GM23248 (cell line): ENCODE measurements around the gene MMRN1.

ENCODE experiments used
- EZH2 ChIP-seq: fragments of 200-600 bp; sonication (generic); IDR thresholded peaks from 2 replicates; pipeline ENCODE4 v1.6.1; 2018; ENCODE audit warnings: antibody characterized with exemption, mild to moderate bottlenecking; ENCODE audit not compliant: insufficient read depth, poor library complexity, severe bottlenecking
- EZH2phosphoT487 ChIP-seq: fragments of 200-600 bp; sonication (generic); IDR thresholded peaks from 2 replicates; pipeline ENCODE4 v1.6.1; 2018; ENCODE audit warnings: antibody characterized with exemption, moderate library complexity, mild to moderate bottlenecking, low read depth; ENCODE audit not compliant: insufficient read depth

DNA sequence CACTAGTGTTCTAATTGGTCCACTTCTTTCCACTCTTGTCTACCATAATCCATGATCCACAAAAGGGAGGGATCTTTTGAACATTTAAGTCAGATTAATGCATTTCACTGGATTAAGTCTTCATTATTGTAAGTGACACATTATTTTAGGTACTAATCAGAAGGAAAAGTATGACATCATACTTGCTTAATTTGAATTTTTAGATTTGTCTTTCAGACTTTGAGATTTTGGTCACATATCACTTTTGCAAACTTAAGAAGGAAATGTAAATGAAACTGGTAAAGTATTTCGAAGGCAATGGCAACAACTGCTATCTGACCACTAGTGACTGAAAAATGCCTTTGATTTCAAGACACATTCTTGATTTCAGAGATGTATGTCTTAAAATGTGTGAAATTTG is 5.2 kb downstream of the MMRN1 start:
- TF ChIP-seq EZH2: no peak
- TF ChIP-seq EZH2phosphoT487: no peak
